Hypothalamus (tissue), 51 donors: ENCODE measurements around the gene EYA4.
"Not testable (repeated sequence)": the region's sequence is repeated elsewhere in the genome, so short reads cannot be mapped to it uniquely, and the experiment has no call there.

Experiments
- DNase-seq, 51 donors: peaks; one replicate each; lab custom pipeline; 2025; lab: John Stamatoyannopoulos, UW

The EYA4 gene

DNA sequence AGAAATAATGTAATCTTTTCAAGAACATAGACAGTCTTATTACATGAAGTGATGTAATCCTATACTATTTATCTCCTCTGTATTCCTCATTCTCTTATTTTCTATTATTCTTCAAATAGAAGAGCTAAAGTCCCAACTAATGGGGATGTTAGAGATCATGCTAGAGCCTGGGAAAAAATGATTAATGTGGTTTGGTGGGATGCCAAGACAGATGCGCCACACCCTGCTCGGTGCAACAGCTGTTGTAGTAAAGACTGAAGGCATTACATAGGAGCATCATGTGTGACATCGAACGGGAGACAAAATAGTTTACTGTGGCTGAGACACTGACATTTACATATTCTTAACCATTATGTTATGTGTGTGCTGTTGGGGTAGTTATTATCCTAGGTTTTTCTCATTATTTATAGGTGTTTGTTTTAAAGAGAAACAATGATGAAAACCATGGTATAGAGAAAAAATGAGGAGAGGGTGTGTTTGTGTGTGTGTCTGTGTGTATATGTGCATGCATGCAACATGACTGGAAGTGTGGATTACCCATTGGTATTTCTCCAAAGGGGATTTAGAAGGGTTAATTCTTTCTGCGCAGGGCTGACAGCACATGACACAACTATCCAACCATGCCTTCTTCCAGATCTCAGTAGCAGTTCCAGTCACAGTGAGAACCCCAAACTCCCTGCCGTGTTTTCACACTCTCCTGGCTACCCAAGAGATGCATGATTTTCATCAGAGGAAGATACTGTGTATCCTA, 155.3 kb downstream of the EYA4 start:
- DNase-seq: no peak

DNA sequence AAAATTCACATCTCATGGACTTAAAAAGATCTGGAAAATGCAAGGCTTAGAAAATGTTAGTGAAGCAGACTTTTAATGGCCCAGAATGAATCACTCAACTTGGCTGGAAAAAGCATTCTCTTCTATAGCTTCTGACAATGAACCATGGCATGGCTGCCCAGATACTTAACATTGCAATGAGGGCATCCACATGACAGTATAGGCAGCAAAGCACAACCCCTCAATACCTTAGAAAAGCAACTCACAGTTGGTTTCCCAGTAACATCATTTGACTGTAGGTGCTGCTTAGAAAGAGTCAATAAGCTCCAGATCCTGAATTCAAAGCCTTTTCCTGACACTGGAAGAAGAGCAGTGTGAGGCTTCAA, 155.8 kb downstream of the EYA4 start:
- no peak for DNase-seq

DNA sequence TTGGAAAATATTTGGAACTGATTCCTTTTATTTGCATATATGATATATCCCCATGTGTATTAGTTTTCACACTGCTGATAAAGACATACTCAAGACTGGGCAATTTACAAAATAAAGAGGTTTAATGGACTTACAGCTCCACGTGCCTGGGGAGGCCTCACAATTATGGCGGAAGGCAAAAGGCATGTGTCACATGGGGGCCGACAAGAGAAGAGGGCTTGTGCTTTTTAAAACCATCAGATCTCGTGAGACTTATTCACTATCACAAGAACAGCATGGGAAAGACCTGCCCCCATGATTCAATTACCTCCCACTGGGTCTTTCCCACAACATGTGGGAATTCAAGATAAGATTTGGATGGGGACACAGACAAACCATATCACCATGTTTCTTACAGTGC, 156.4 kb downstream of the EYA4 start:
- DNase-seq: not testable (repeated sequence)

DNA sequence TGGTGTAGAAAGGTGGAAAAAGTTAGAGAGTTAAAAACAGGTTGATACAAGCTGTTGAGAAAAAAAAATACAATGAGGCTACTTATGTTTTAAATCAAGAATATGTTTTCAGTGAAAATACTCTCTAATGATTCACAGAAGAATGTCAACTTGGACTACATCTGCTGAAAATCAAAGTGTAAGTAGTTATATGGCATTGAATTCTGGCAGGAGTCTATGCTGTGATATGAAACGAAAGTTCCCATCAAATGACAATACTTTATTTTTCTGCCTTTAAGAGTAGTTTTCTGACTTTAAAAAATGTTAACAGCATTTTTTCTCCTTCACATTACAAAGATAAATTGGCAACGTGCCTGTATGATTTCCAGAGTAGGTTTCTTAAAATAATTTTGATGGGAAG, 158.3 kb downstream of the EYA4 start:
- DNase-seq: no peak

DNA sequence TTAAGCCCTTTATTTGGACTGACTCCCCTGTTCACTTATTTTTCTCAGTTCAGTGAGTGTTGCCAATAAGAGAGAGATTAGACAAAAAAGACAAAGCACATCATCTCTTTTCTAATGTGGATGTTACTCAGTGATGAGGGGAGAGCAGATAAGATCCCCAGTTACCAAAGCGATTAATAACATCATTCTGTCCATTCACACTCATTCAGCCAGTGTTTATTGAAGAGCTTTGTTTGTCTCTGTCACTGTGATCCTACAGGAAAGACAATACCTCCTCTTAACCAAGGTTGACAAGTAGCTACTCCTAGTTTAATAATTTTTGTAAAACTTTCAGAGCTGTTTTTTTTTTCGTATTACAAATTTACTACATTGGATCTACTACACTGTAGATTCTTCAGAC, 163.0 kb downstream of the EYA4 start:
- no peak for DNase-seq

DNA sequence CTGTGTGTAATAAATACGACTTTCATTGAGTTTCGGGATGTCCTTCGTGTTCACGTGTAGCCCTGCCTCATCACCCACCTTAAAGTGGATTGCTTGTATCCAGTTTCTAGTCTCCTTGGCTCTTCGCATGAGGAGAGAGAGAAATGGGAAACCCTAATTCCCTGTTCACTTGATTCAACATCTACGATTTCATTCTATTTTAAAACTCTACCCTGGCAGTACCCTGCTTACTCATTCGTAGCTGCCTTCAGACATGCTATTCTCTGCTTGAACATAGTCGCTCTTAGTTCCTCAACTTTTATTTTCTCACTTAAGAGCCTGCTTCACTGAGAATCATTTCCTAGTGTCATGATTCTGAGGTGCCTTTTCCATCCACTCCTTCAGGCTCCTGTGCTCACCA, 163.6 kb downstream of the EYA4 start:
- DNase-seq: no peak

DNA sequence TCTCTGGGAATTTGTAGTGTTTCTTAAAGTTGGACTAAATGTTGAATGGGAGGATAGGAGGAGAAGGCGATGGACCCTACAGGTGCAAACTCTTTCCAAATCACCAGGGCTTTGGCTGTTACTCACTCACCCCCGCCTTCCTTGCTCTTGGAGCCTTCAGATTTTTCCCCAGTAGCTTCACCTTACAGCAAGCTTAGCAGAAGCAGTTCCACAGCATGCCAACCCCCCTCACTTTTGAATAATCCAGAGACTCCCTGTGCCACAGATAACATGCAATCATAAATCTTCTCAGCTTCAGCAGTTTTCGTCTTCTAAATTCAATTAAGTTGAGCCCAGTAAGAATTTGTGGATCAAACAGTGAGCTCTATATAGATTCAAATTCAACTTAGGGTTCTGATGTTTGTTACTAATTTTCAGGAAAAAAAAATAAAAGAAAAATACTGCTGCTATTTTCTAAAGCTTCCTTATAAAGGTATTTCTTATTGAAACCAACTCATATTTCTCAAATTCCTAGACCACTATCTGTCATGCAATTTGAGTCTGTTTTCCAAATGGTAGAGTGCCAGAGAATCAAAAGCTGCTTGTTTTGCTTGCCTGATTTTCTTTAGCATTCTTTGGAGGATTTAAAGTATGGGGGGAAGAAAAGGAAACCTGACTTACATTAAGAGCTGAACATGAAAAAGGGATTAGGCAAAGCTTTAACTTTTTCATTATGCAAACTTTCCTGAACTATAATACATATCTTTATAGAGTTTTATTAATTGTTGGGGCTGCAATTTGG, 166.4 kb downstream of the EYA4 start:
- no peak for DNase-seq

DNA sequence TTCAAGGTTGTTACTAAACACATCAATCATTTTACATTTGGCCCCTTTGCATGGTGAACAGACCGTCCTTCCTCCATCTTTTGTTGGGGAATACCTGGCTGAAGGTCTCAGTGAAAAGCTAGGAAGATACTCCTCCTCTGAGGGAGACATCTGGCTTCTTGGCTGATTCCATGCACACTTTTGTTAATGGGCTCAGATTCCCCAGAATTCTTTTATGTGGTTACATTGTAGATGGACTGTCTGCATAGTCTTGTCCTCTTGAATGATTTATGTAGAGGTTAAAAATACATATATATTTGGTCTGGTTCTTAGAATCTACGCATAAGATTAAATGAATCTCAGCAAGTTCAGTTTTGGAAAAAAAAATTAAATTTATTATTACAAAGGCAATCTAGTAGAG, 167.0 kb downstream of the EYA4 start:
- no peak for DNase-seq

DNA sequence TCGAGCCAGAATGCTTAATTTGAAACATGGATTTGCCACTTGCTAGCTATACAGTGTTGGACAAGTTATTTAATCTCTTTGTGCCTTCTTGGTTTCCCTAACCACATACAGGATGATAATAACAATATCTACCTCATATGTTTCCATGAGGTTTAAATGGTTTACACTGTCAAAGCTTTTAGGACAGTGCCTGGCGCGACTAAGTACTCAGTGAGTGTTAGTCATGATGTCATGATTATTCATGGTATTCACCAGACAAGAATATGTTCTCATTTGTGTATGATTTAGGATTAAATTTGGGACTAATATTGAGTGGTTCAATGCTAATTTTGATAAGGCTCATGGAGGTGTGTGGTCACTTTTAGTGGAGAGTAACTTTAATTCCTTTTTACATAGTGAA, 167.4 kb downstream of the EYA4 start:
- no peak for DNase-seq

DNA sequence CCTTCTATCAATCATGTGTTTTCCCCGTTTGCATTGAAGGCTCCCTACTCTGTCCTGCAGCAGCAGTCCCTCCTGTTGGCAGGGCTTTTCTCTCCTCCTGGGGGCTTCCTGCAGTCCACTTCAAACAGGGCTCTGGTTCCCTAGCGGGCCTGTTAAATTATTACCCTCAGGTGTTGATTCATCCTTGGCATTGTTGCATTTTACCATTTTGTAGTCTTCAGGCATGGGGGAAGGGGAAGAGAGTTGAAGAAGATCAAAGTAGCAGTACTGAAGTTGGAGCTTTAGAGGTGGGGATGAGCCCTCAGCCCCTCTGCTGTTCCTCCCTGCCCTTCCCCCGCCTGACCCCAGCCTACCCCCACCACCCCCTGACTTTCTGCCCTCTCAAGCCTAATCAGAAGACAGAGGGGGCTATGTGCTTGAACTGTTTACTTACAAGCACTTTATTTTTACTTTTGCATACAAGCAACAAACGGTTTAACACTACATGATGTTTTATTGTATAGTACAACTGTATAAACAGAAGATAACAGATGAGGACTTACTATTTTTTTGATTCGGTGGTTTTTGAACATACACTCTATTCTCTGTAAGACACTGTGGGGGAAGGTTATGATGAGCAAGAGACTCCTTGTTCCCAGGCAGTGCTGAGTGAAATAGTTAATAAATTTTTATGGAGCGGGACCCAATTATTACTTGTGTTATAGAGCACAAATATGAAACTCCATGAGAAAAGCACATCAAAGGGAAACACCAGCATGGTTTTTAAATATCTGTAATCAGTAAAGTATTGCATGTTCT, 169.7 kb downstream of the EYA4 start:
- no peak for DNase-seq

DNA sequence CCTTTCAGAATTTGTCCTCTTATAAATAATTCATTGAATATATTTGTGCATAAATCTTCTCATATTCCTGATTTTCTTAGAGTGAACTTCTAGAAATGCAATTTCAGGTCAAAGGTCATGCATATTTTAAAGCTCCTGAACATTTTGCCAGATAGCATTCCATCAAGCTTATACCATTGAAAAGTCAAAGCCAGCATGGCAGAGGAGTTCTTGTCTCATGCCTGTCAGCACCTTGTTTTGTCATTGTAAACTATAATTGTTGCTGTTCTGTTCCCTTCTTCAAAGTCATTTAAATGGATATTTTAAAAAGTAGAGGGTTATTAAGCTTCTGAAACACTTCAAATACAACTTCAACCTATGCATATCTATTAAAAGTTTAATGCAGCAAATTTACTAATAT, 170.6 kb downstream of the EYA4 start:
- DNase-seq: no peak

DNA sequence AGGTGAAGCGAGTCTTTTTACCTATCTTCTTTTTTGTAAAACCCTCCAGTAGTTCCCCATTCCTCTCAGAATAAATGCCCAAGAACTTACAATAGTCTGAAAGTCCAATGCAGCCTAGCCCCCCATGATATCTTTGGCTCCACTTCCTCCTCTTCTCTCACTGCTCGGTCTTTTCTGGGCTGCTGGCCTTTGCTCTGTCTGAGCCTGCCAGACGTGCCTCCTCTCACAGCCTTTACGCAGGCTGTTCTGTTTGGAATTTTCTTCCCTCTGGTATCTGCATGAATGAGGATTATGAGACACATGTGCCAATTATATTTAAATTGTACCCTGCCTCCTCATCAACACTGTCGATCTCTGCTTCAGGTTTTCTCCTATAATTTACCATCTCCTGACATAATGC, 174.1 kb downstream of the EYA4 start:
- no peak for DNase-seq

DNA sequence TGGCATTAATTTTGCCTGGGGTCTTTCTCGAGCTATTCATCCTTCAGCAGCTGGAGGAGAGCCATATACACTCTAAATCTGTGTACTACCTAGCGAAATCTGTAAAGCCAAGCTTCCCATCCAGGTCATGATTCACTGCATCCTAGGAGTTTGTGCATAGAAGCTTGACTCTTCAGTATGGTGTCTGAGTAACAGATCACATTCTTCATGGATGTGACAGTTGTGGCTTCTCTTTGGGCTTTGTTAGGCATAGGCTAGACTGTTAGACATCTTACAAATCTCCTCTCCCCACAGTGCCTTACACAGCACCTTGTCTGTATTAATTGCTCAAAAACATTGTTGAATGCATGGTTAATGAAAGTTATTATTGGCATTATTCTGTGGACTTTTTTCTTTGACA, 177.0 kb downstream of the EYA4 start:
- no peak for DNase-seq

DNA sequence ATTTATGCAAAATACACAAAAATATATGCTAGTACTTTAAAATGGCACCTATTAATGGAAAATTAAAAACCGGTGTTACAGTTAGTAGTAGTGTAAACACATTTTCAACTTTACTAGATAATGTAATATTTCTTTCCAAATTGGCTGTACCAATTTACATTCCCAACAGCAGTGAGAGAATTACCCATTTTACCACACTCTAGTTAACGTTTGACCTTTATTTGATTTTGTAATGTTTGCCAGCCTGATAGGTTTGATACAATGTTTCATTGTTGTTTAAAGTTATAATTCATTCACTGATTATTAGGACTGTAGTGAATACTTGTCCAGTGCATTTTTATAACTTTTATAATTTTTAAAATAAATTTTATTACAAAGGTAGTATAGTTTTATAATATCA, 182.1 kb downstream of the EYA4 start:
- DNase-seq: no peak

DNA sequence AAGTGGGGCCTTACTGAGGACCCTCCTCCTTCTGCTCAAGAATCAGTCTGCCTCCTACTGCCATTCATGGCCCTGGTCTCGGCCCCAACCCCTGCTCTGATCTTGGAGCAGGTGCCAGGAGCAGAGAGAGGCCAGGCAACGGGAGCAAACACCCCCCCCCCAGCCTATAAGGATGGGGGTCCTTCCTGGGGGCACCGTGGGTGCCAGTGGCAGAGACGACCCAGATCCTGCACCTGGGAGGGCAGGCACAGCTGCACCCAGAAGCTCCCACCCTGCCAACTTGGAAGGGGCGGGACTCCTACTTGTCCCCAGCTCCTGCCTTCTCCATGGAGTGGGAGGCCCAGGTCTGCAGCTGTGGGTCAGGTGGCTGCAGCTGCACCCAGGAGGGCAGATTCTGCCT, 183.2 kb downstream of the EYA4 start:
- no peak for DNase-seq

DNA sequence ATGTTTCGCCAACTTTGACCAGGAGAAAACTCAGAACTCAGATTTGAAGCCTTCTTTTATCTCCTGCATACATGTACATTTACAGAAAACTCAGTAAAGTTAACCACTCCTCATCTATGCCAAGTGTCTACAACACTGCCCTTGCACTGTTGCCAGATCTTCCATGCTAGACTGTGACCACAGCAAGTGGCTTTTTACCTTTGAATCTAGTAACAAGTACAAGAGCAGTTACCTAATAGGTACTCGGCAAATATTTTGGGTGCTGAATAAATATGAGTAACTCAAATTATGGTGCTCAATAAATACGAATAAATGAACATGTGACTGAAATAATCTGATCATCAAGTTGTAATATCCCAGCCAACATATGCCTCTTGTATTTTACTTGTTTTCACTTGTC, 184.9 kb downstream of the EYA4 start:
- no peak for DNase-seq

DNA sequence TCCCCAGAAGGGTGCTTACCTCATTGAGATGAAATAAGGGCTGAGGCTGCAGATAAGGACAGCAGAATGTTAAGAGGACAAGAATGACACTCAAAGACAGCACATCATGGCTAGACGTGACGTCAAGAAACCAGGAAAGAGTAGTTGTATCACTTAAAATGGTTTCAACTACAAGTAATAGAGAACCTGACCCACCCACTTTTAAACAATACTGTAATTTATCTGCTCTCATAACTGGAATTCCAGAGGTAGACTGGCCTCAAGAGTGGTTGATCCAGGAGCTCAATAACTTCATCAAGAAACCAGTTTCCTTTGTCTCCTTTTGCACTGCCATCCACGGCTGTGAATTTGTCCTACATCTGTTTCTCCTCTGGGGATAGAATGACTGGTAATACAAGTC, 187.1 kb downstream of the EYA4 start:
- no peak for DNase-seq

DNA sequence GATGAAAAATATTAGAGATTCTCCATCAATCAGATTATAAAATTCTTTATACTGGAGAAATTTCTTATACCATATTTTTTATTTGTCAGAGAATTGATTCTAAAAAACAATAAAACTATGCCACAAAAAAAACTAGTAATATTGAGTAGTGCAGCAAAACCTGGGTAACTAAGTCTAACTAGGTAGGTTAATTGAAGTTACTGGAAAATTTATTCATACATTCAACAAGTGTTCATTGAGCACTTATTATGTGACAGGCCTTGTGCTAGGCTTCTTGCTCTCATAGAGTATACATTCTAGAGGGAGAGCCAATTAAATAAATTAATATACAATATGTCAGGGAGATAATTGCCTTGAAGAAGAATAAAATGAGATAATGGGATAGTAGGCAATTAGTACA, 189.4 kb downstream of the EYA4 start:
- DNase-seq: no peak

DNA sequence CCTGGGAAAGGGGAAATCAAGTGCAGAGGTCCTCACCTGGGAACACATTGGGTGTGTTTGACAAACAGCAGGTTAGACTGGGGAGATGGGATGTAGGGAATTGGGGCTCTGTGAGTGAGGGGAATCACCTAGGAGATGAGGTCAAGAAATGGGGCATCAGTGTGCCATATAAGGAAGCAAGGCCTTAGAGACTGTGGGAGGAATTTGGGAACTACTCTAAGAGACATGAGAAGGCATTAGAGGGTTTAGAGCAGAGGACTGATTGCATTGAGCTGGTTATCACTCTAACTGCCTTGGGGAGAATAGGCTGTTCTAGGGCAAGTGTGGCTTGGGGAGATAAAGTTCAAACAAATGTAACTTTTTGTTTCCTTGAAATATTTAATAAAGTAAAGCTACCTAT, 189.9 kb downstream of the EYA4 start:
- no peak for DNase-seq

DNA sequence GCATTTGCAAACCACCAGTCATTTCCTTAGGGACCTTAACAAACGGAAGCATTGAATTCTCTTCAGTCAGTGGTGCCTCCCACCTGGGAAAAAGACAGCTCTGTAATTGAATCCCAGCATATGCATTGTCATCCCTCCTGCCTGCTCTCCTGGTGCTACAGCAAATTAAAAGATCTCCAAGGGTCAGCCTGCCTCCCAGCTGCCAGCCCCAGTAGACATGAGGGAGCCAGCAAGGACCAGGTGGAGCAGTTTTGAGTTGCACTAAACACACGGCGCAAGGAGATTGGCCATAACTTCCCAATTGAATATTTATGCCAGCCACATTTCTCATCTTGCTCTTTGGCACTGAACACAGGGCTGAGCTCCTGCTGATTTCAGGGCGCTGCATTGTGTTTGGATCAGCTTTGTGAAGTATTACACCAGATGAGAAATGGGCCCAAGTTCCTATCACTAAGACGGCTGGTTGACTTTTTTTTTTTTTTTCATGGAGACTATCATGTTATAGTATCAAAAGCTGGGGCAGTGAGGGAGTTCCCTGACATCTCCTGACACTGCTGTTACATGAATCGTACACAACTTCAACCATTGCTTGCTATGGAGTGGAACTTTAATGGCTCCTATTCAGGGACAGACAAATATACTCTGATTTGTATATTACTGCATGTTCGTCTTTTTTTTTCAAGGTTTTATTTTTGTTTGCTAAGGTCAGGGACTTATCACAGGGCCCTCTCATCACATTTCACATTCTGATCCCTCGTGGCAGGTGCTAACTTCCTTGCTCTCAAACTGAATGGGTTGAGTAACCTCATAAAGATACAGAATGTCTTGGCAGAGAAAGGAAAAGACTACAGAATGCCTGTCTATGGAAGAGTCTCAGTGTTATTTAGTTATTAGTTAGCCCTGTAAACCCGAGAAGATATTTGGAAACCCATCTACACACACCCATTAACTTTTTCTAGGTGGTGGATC, 191.1 kb downstream of the EYA4 start:
- DNase-seq: no peak
